Stimulated activated CD4-positive, alpha-beta T cell treated with anti-CD3 and anti-CD28 coated beads, Interleukin-15, amount 100 ng/mL, for 24 hours (primary cell): ENCODE results near the gene HNRNPLL.

ENCODE experiments used
- DNase-seq: peaks from one replicate; pipeline ENCODE4 v3.0.0-alpha.2; 2020

The HNRNPLL gene

DNA sequence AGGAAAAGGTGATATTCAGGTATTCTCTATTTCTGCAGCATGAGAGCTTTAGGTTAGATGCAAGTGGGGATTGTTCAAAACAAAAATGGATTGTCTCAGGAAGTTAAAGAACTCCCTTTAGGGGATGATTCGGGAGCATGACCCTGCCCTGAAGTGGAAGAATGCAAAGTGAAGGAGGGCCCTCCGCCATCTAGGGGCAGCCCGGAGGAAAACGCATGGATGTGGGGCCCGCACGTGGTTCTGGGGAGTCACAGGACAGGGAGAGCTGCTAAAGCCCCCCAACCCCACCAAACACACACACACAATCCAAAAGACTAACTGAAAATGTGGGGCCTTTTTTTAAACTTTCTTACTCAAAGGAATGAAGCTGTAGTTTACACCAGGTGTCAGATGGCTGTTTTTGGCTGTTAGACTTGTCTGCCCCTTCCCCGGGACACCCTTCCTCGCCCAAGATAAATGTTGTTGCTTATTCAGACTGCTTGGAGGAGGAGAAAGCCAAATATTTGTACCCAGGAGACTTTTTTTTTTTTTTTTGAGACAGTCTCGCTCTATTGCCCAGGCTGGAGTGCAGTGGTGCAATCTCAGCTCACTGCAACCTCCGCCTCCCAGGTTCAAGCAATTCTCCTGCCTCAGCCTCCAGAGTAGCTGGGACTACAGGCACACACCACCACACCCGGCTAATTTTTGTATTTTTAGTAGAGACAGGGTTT, 78.8 kb downstream of the HNRNPLL start:
- DNase-seq, result no peak

- no peak for DNase-seq
Observed at GRCh38 chr2:38522754-38523349, 79.9 kb downstream of the HNRNPLL start.

GRCh38 chr2:38521835-38522234, 80.9 kb downstream of the HNRNPLL start:
- no peak for DNase-seq

- DNase-seq, result no peak
Observed at GRCh38 chr2:38517284-38517683, 85.4 kb downstream of the HNRNPLL start.

DNA sequence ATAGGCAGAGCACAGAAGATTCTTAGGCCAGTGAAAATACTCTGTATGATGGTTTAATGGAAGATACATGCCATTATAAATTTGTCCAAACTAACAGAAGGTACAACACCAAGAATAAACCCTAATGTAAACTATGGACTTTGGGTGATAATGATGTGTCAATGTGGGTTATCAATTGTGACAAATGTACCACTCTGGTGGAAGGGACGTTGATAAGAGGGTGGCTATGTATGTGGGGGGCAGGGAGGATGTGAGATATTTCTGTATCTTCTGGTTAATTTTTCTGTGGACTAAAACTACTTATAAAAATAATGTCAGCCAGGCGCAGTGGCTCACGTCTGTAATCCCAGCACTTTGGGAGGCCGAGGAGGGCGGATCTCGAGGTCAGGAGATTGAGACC, 86.2 kb downstream of the HNRNPLL start:
- no peak for DNase-seq

DNA sequence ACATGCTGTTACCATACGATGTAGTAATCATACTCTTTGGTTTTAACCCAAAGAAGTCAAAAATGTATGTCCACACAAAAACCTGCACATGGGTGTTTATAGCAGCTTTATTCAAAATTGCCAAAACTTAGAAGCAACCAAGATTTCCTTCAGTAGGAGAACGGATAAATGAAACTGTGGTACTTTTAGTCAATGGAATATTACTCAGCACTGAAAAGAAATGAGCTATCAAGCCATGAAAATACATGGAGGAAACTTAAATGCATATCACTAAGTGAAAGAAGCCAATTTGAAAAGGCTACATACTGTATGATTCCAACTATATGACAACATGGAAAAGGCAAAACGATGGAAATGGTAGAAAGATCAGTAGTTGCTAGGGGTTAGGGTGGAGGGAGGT, 86.6 kb downstream of the HNRNPLL start:
- no peak for DNase-seq

DNA sequence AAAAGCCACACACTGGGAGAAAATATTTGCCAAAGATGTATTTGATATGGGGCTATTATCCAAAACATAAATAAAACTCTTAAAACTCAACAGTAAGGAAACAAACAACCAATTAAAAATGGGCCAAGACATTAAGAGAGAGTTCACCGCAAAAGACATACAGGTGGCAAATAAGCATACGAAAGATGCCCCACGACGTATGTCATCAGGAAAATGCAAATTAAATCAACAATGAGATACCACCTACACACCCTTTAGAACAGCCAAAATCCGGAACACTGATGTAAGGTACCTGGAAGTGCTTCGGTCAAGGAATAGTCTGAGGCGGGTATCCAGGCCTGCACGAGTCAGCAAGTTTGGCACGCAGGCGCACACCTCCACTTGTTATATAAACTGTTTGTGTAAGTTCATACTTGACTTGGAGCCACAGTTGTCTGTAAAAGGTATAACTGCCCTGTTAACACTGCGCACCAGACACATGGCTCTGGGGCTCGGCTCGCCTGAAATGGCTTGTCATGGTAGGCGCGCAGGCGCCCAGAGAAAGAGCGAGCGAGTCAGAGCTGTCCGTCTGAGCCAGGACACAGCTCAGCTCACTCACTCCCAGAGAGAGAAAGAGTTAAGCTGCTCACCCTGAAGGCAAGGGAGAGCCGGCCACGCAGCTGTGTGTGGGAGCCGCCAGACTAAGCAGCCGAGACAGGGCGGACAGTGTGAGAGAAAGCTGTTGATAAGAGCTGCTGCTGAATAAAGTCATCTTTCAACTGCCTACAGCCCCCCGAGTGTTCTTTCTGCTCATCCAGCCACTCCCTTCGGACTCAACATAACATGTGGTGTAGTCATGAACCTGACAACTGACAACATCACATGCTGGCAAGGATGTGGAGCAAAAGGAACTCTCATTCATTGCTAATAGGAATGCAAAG, 87.3 kb downstream of the HNRNPLL start:
- DNase-seq, result no peak

DNA sequence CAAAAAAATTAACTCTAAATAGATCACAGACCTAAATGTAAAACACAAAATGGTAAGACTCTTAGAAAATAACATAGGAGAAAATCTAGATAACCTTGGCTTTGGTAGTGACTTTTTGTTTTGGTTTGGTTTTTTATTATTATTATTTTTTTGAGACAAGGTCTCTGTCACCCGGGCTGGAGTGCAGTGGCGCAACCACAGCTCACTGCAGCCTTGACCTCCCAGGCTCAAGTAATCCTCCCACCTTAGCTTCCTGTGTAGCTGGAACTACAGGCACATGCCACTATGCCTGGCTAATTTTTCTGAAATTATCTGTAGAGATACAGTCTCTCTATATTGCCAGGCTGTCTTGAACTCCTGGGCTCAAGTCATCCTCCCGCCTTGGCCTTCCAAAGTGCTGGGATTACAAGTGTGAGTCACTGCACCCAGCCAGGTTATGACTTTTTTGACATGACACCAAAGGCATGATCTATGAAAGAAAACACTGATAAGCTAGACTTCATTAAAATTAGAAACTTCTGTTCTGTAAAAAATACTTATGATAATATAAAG, 88.0 kb downstream of the HNRNPLL start:
- no peak for DNase-seq

DNA sequence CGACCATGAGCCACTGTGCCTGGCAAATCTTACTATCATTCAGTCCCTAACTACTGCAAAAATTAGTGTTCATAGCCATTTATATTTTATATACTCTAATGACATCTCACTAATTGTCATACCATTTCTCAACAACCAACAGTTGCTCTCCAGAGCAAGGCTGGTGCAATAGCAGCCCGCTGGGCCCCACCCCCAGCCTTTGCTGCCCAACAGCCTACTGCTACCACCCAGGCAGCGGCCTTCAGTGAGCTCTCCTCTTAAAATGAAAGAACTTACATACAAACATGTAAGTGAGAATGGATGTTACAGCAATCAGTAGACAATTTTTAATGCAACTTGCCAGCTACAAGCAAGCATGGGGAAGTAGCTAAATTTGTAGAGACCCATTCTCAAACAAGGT, 90.5 kb downstream of the HNRNPLL start:
- DNase-seq, result no peak
